HEK293 (cell line): ENCODE data around the gene P4HA2.

Experiments used
- BCL11A ChIP-seq: fragments of 450-650 bp; formaldehyde crosslinking; IDR thresholded peaks from 2 replicates; pipeline ENCODE4 v1.5.1; 2016; ENCODE audit warnings: low read depth, missing biosample characterization, missing genetic modification characterization
- ZNF140 ChIP-seq: fragments of 450-650 bp; formaldehyde crosslinking; IDR thresholded peaks from 2 replicates; pipeline ENCODE4 v1.5.1; 2016; ENCODE audit warnings: missing biosample characterization, missing genetic modification characterization
- ZNF155 ChIP-seq: fragments of 450-650 bp; formaldehyde crosslinking; IDR thresholded peaks from 2 replicates; pipeline ENCODE4 v1.5.1; 2016; ENCODE audit warnings: missing biosample characterization, missing genetic modification characterization
- TF ChIP-seq, protein P1 (sequence below): fragments of 450-650 bp; formaldehyde crosslinking; IDR thresholded peaks from 2 replicates; pipeline ENCODE4 v1.5.1; 2016; ENCODE audit warnings: missing biosample characterization, missing genetic modification characterization
- TF ChIP-seq, protein P2 (sequence below): fragments of 450-650 bp; formaldehyde crosslinking; IDR thresholded peaks from 2 replicates; pipeline ENCODE4 v1.5.1; 2017; ENCODE audit warnings: missing biosample characterization, mild to moderate bottlenecking, missing genetic modification characterization, moderate library complexity
- TF ChIP-seq, protein P3 (sequence below): fragments of 450-650 bp; formaldehyde crosslinking; IDR thresholded peaks from 2 replicates; pipeline ENCODE4 v1.5.1; 2016; ENCODE audit warnings: missing biosample characterization, missing genetic modification characterization, low read depth
- TF ChIP-seq, protein P4 (sequence below): fragments of 450-650 bp; formaldehyde crosslinking; IDR thresholded peaks from 2 replicates; pipeline ENCODE4 v1.5.1; 2016; ENCODE audit warnings: missing biosample characterization, missing genetic modification characterization
- TF ChIP-seq, protein P5 (sequence below): fragments of 450-650 bp; formaldehyde crosslinking; IDR thresholded peaks from 2 replicates; pipeline ENCODE4 v1.5.1; 2016; ENCODE audit warnings: missing biosample characterization, missing genetic modification characterization
- TF ChIP-seq, protein P6 (sequence below): fragments of 450-650 bp; formaldehyde crosslinking; IDR thresholded peaks from 2 replicates; pipeline ENCODE4 v1.5.1; 2016; ENCODE audit warnings: missing biosample characterization, missing genetic modification characterization
- TF ChIP-seq, protein P7 (sequence below): fragments of 450-650 bp; formaldehyde crosslinking; IDR thresholded peaks from 2 replicates; pipeline ENCODE4 v1.5.1; 2016; ENCODE audit warnings: missing biosample characterization, missing genetic modification characterization

DNA sequence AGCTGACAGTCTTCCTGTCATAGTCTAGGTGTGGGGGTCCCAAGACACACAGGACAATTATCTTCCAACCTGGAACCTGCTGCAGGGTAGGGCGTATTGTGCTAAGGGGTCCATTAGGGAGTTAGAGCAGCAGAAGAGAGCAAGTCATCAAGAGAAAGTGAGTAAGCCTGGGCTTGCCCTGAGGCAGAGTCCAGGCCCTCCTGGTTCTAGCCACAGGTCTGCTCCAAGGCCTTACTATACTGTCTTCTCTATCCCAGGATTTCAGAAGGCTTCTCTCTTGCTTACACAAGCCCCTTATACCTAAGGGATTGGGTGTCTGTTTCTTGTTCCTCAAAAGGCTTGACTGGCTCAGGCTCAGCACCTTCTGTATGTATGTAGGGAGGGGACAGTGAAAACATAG, 7.7 kb downstream of the P4HA2 start:
- no peak for TF ChIP-seq ZNF155 (tag by site-specific recombination)
- TF ChIP-seq, protein P1, sequence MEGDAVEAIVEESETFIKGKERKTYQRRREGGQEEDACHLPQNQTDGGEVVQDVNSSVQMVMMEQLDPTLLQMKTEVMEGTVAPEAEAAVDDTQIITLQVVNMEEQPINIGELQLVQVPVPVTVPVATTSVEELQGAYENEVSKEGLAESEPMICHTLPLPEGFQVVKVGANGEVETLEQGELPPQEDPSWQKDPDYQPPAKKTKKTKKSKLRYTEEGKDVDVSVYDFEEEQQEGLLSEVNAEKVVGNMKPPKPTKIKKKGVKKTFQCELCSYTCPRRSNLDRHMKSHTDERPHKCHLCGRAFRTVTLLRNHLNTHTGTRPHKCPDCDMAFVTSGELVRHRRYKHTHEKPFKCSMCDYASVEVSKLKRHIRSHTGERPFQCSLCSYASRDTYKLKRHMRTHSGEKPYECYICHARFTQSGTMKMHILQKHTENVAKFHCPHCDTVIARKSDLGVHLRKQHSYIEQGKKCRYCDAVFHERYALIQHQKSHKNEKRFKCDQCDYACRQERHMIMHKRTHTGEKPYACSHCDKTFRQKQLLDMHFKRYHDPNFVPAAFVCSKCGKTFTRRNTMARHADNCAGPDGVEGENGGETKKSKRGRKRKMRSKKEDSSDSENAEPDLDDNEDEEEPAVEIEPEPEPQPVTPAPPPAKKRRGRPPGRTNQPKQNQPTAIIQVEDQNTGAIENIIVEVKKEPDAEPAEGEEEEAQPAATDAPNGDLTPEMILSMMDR (tag by site-specific recombination), result no peak
- TF ChIP-seq, protein P2, sequence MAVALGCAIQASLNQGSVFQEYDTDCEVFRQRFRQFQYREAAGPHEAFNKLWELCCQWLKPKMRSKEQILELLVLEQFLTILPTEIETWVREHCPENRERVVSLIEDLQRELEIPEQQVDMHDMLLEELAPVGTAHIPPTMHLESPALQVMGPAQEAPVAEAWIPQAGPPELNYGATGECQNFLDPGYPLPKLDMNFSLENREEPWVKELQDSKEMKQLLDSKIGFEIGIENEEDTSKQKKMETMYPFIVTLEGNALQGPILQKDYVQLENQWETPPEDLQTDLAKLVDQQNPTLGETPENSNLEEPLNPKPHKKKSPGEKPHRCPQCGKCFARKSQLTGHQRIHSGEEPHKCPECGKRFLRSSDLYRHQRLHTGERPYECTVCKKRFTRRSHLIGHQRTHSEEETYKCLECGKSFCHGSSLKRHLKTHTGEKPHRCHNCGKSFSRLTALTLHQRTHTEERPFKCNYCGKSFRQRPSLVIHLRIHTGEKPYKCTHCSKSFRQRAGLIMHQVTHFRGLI (tag by site-specific recombination), result no peak
- TF ChIP-seq, protein P3, sequence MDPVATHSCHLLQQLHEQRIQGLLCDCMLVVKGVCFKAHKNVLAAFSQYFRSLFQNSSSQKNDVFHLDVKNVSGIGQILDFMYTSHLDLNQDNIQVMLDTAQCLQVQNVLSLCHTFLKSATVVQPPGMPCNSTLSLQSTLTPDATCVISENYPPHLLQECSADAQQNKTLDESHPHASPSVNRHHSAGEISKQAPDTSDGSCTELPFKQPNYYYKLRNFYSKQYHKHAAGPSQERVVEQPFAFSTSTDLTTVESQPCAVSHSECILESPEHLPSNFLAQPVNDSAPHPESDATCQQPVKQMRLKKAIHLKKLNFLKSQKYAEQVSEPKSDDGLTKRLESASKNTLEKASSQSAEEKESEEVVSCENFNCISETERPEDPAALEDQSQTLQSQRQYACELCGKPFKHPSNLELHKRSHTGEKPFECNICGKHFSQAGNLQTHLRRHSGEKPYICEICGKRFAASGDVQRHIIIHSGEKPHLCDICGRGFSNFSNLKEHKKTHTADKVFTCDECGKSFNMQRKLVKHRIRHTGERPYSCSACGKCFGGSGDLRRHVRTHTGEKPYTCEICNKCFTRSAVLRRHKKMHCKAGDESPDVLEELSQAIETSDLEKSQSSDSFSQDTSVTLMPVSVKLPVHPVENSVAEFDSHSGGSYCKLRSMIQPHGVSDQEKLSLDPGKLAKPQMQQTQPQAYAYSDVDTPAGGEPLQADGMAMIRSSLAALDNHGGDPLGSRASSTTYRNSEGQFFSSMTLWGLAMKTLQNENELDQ (tag by site-specific recombination), result no peak
- TF ChIP-seq, protein P4, sequence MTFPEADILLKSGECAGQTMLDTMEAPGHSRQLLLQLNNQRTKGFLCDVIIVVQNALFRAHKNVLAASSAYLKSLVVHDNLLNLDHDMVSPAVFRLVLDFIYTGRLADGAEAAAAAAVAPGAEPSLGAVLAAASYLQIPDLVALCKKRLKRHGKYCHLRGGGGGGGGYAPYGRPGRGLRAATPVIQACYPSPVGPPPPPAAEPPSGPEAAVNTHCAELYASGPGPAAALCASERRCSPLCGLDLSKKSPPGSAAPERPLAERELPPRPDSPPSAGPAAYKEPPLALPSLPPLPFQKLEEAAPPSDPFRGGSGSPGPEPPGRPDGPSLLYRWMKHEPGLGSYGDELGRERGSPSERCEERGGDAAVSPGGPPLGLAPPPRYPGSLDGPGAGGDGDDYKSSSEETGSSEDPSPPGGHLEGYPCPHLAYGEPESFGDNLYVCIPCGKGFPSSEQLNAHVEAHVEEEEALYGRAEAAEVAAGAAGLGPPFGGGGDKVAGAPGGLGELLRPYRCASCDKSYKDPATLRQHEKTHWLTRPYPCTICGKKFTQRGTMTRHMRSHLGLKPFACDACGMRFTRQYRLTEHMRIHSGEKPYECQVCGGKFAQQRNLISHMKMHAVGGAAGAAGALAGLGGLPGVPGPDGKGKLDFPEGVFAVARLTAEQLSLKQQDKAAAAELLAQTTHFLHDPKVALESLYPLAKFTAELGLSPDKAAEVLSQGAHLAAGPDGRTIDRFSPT, result no peak
- TF ChIP-seq ZNF140, result no peak
- TF ChIP-seq, protein P5, sequence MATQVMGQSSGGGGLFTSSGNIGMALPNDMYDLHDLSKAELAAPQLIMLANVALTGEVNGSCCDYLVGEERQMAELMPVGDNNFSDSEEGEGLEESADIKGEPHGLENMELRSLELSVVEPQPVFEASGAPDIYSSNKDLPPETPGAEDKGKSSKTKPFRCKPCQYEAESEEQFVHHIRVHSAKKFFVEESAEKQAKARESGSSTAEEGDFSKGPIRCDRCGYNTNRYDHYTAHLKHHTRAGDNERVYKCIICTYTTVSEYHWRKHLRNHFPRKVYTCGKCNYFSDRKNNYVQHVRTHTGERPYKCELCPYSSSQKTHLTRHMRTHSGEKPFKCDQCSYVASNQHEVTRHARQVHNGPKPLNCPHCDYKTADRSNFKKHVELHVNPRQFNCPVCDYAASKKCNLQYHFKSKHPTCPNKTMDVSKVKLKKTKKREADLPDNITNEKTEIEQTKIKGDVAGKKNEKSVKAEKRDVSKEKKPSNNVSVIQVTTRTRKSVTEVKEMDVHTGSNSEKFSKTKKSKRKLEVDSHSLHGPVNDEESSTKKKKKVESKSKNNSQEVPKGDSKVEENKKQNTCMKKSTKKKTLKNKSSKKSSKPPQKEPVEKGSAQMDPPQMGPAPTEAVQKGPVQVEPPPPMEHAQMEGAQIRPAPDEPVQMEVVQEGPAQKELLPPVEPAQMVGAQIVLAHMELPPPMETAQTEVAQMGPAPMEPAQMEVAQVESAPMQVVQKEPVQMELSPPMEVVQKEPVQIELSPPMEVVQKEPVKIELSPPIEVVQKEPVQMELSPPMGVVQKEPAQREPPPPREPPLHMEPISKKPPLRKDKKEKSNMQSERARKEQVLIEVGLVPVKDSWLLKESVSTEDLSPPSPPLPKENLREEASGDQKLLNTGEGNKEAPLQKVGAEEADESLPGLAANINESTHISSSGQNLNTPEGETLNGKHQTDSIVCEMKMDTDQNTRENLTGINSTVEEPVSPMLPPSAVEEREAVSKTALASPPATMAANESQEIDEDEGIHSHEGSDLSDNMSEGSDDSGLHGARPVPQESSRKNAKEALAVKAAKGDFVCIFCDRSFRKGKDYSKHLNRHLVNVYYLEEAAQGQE, result no peak
- TF ChIP-seq, protein P6, sequence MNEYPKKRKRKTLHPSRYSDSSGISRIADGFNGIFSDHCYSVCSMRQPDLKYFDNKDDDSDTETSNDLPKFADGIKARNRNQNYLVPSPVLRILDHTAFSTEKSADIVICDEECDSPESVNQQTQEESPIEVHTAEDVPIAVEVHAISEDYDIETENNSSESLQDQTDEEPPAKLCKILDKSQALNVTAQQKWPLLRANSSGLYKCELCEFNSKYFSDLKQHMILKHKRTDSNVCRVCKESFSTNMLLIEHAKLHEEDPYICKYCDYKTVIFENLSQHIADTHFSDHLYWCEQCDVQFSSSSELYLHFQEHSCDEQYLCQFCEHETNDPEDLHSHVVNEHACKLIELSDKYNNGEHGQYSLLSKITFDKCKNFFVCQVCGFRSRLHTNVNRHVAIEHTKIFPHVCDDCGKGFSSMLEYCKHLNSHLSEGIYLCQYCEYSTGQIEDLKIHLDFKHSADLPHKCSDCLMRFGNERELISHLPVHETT (tag by site-specific recombination), result no peak
- TF ChIP-seq, protein P7, sequence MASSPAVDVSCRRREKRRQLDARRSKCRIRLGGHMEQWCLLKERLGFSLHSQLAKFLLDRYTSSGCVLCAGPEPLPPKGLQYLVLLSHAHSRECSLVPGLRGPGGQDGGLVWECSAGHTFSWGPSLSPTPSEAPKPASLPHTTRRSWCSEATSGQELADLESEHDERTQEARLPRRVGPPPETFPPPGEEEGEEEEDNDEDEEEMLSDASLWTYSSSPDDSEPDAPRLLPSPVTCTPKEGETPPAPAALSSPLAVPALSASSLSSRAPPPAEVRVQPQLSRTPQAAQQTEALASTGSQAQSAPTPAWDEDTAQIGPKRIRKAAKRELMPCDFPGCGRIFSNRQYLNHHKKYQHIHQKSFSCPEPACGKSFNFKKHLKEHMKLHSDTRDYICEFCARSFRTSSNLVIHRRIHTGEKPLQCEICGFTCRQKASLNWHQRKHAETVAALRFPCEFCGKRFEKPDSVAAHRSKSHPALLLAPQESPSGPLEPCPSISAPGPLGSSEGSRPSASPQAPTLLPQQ (tag by site-specific recombination), result no peak
- no peak for TF ChIP-seq BCL11A (tag by site-specific recombination)
